Limb (tissue), 2 donors: ENCODE results near the gene DPM3.
"Not testable (repeated sequence)": the region's sequence is repeated elsewhere in the genome, so short reads cannot be mapped to it uniquely, and the experiment has no call there.

Experiments used
- DNase-seq, 2 donors: peaks; one replicate each; pipeline ENCODE4 v3.0.0-alpha.2; 2016; ENCODE audit errors: extremely low spot score in 2 of 2

Gene DPM3, protein sequence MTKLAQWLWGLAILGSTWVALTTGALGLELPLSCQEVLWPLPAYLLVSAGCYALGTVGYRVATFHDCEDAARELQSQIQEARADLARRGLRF

GRCh38 chr1:155139895-155140629, at the start of gene DPM3:
TSS of gene DPM3 (minus strand) at chr1:155140531. CDS start at chr1:155140240, 291 bp downstream.
- peak; percentile 81 to 93 for DNase-seq

DNA sequence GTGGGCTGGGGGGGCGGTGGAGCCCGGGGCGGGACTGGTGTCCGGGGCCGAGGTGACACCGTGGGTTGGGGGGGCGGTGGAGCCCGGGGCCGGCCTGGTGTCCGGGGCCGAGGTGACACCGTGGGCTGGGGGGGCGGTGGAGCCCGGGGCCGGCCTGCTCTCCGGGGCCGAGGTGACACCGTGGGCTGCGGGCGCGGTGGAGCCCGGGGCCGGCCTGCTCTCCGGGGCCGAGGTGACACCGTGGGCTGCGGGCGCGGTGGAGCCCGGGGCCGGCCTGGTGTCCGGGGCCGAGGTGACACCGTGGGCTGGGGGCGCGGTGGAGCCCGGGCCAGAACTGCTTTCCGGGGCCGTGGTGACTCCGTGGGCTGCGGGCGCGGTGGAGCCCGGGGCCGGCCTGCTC, 49.6 kb upstream of the DPM3 start:
- DNase-seq: not testable (repeated sequence)

DNA sequence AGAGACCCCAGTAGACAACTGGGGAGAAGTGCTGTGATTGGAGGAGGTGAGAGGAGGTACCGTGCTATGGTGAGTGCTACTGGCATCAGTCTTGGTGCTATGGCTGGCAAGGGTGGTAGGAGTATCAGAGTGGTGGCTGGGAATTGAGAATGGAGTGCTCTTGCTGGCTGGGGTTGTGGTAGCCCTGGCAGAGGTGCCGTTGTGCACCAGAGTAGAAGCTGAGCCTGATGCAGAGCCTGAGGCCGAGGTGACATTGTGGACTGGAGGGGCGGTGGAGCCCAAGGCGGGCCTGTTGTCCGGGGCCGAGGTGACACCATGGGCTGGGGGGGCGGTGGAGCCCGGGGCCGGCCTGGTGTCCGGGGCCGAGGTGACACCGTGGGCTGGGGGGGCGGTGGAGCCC, 47.9 kb upstream of the DPM3 start:
- DNase-seq: no peak

- no peak for DNase-seq
Observed at GRCh38 chr1:155187456-155187891, 47.1 kb upstream of the DPM3 start.

DNA sequence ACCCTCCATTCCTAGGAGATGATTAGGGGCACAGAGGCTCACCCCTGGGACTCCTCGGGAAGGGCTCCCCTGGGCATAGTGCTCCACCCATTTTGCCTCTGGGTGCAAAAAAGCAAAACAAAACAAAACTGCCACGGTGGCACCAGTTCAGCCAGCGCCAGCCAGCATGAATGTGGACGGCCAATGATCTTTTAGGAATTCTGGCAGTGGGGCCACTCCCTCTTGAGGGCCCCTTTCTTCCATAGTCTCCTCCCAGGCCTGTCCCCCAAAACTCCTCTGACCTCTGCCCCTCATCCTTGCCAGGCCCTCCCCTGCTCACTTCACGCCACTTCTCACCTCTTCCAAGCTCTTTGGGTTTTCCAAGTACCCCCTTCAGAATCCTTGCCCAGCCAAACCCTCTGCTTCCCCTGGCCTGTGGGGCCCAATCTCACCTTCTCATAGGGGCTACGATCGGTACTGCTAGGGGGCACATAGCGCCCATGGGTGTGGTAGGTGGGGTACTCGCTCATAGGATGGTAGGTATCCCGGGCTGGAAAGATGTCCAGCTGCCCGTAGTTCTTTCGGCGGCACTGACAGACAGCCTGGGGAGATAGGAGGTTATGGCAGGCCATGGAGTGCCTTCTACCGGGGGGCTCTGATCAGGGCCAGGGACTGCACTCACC, 46.6 kb upstream of the DPM3 start:
- DNase-seq: no peak

- no peak for DNase-seq
Observed at GRCh38 chr1:155186067-155186793, 45.9 kb upstream of the DPM3 start.

DNA sequence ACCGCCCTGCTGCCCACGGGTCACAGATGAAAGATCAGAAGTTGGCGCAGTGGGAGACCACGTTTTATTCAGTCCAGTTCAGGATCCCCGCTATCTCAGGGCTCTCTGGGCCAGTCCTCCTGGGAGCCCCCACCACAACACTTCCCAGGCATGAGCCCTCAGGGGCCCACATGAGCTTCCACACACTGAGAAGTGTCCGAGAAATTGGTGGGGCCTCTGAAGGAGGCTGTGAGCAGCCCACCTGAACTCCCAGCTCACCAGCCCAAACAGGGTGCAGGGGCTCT, 45.4 kb upstream of the DPM3 start:
- DNase-seq: no peak

- no peak for DNase-seq
Observed at GRCh38 chr1:155184835-155185782, 44.8 kb upstream of the DPM3 start.

DNA sequence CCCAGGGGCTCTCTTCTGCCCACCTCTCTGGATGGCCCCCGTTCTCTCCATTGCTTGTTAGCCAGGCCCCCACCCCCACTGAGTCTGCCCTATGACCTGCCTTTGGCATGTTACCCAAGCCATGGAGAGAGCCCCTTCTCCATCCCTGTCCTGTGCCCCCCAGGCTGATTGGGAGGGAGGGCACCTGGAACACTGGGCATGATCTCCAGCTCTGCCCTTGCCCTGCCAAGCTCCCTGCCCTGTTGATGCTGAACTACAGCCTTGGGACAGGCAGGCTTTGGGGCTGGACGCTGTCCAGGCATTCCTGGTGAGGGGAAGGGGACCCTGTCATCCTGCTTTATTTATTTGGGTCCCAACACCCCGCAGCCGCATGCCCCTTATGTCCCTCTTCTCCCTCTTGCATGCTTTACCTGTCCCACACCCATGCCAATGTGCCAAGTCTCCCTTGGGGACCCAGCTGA, 44.0 kb upstream of the DPM3 start:
- DNase-seq: no peak

- no peak for DNase-seq
Observed at GRCh38 chr1:155183775-155184221, 43.5 kb upstream of the DPM3 start.

GRCh38 chr1:155182052-155182550, 41.8 kb upstream of the DPM3 start:
- DNase-seq: peak in 1 of 2 donors; percentile 16

DNA sequence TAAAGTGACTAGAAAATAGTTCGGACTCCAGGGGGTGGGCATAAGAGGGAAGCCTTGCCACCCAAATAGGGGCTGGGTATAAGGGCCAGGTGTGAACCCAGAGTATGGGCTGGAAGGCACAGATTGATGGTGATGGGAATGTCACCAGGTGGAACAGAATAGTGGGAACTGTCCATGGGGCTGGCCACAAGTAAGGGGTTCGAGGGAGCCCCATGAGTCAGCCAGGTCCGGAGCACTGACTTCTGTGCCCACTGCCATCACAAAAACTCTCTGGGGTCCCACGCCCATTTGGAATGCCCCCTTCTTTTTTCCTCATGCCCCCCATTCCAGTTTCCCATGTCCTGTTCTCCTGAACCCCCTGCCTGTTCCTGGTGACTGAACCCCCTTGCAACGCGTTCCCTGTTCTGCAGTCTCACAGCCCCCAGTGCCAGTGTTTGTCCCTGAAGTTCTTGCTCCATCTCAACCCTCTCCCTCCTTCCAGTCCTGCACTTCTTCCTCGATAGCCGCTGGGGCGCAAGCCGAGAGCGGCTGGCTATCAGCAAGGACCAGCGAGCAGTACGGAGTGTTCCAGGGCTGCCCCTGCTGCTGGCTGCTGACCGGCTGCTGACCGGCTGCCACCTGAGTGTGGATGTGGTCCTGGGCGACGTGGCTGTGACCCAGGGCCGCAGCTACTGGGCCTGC, 41.2 kb upstream of the DPM3 start:
- peak in 1 of 2 donors; percentile 14 for DNase-seq

DNA sequence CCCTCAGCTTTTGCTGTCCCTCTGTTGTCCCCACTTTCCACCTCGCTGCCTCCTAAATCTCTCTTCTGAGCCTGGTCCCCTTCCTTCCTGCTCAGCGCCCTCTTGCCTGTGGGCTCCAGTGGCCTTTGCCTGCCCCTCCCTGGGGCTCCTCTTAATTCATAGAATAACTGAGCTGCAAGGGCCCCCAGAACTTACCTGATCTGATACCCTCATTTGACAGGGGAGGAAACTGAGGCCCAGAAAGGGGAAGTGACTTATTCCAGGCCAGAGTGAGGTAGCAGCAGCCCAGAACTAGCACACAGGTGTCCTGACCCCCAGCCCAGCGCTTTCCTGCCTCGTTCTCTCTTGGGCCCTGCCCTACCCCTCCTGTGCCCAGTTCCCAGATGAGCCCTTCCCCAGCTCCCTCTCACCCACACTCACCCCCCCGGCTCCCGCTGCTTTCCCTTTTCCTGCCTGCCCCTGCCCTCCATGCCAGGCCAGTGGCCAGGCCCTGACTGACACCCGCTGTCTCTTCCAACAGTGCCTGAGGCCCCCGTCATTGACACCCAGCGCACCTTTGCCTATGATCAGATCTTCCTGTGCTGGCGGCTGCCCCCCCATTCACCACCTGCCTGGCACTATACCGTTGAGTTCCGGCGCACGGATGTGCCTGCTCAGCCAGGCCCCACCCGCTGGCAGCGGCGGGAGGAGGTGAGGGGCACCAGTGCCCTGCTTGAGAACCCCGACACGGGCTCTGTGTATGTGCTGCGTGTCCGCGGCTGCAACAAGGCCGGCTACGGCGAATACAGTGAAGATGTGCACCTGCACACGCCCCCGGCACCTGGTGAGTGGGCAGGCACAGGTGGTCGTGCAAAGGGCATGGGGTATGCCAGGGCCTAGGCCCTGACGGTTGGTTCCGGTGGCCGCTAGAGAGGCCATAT, 39.0 kb upstream of the DPM3 start:
- peak in 1 of 2 donors; percentile 24 for DNase-seq

DNA sequence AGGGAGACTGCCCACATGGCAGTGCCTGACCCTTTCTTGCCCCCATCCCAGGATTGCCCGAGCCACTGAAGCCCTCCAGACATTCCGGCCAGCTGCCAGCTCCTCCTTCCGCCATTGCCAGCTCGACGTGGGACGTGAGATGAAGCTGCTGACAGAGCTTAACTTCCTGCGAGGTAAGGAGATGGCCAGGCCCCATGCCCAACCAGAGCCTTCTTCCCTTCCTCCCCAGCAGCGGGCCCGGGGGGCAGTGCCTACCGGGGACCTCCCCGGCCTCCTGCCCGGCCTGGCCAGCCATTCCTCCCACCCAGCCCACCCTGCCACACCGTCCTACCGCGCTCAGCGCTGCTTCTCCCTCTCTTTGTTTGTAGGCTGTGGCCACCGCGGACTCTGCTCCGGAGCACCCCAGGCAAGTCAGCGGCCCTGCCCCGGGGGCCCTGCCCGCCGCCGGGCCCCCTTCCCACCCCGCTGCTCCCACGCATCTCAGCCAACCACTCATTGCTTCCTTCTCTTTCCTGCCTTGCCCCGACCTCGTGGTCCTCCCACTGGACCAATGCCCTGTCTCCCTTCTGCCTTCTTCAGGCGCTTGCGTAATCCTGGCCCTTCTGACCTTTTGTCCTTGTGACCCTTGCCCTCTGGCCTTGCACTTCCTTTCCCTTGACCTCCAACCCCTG, 38.2 kb upstream of the DPM3 start:
- peak in 1 of 2 donors; percentile 27 for DNase-seq

GRCh38 chr1:155177918-155178281, 37.6 kb upstream of the DPM3 start:
- DNase-seq: peak in 1 of 2 donors; percentile 26

DNA sequence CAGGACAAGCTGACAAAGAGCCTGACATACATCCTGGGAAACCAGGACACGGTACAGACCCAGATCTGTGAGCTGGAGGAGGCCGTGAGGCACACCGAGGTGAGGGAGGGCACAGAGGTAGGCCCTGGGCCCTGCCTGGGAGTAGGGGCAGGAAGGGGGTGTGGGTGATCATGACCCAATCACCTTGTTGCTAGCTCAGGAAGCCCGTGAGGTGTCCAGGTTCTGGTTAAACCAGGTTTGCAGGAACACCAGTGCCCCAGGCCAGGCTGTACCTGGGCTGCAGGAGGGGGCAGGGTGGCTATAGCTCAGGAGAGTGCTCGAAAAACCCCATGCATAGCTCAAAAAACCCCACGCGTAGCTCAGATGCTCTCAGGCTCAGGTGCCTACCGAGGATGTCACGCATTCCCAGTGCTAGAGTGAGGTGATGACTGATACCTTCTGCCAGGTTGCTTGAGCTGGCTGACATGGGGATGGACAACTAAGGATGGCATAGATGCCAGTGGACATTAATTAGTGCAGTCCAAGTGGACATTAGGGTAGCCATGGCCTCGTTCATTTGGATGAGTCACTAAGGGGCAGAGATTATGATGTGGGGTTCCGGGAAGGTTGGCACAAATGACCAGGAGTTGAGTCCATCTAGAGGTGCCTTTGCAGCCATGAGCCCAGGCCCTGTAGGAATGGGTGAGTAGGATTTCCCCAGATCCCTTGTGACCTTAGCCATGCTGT, 37.0 kb upstream of the DPM3 start:
- DNase-seq: peak in 1 of 2 donors; percentile 29

DNA sequence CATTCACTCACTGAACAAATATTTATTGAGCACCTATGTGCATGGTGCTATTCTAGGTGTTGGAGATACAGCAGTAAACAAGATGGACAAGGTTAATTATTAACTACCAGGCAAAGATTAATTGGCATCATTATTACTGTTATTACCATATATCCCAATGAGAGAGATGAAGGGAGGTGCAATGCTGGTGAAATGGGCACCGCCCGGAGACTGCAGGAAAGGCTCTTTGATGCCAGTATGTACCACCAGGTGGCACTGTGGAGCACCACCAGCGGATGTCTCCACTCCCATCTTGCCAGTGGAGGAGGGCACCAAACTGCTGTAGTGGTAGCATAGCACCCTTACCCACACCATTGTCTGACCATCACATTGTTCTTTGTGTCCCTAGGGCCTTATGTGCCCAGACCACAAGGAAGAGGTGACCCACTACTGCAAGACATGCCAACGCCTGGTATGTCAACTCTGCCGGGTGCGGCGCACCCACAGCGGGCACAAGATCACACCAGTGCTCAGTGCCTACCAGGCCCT, 36.3 kb upstream of the DPM3 start:
- DNase-seq: peak; percentile 51 to 87

DNA sequence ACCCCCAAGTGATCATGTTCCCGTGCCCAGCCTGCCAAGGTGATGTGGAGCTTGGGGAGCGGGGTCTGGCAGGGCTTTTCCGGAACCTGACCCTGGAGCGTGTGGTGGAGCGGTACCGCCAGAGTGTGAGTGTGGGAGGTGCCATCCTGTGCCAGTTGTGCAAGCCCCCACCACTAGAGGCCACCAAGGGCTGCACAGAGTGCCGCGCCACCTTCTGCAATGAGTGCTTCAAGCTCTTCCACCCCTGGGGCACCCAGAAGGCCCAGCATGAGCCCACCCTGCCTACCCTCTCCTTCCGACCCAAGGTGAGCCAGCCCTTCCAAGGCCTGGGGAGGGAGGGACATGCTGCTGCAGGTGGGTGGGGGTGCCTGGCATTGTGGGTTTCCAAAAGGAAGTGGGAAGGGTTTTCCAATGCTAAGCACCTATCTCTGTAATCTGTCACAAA, 35.6 kb upstream of the DPM3 start:
- DNase-seq: peak in 1 of 2 donors; percentile 31
